CD4-positive, alpha-beta memory T cell (primary cell): ENCODE data around the gene SUPT20HL1. TPM values are rescaled to one million over a fixed set of nuclear protein-coding genes. Genes with fewer than 3 reads are reported as not detected.
"Not testable (repeated sequence)": the region's sequence is repeated elsewhere in the genome, so short reads cannot be mapped to it uniquely, and the experiment has no call there.

ENCODE experiments used
- CTCF ChIA-PET: fragments of 350-600 bp; sonication (Branson Sonifier 250); formaldehyde crosslinking; loops from one replicate; lab custom pipeline; 2021; ENCODE audit warnings: inconsistent platforms; ENCODE audit not compliant: partially characterized antibody; lab: Charles Lee
- POLR2A ChIA-PET: fragments of 350-600 bp; sonication (Branson Sonifier 250); formaldehyde crosslinking; loops from one replicate; lab custom pipeline; 2021; ENCODE audit not compliant: partially characterized antibody; lab: Charles Lee
- DNase-seq, 5 donors: peaks; one replicate each; pipeline versions ENCODE4 v3.0.0 to v3.0.0-alpha.2; 2020 to 2022; ENCODE audit warnings: mixed read lengths in 1 of 5
- H3K27ac ChIP-seq: one replicate; pipeline ENCODE4 v1.7.0; 2013; ENCODE audit warnings: low read depth, low read length
- H3K27me3 ChIP-seq: 2 replicates; pipeline ENCODE4 v1.7.0; 2013; ENCODE audit warnings: mild to moderate bottlenecking, low read length, moderate library complexity; ENCODE audit not compliant: insufficient read depth
- H3K36me3 ChIP-seq: 2 replicates; pipeline ENCODE4 v1.7.0; 2013; ENCODE audit warnings: mild to moderate bottlenecking, low read length, moderate library complexity; ENCODE audit not compliant: insufficient read depth
- H3K4me1 ChIP-seq: 2 replicates; pipeline ENCODE4 v1.7.0; 2013; ENCODE audit warnings: mild to moderate bottlenecking, low read length, moderate library complexity; ENCODE audit not compliant: insufficient read depth
- H3K4me3 ChIP-seq, 2 donors: one replicate each; pipeline ENCODE4 v1.7.0; 2013; ENCODE audit warnings: low read length in 2 of 2, mild to moderate bottlenecking in 1 of 2
- H3K9me3 ChIP-seq, 2 donors: one replicate each; pipeline ENCODE4 v1.7.0; 2013; ENCODE audit warnings: low read length in 2 of 2, control low read depth in 1 of 2; ENCODE audit not compliant: control insufficient read depth in 1 of 2
- H3K27ac Mint-ChIP-seq, 7 donors: one replicate each; pipeline ENCODE4 v1.8.0; 2020 to 2021; ENCODE audit warnings: mixed read lengths in 7 of 7, mild to moderate bottlenecking in 6 of 7, inconsistent platforms in 3 of 7, moderate library complexity in 3 of 7
- H3K27me3 Mint-ChIP-seq, 2 donors: one replicate each; pipeline ENCODE4 v1.8.0; 2020 to 2021; ENCODE audit warnings: mixed read lengths in 2 of 2
- H3K36me3 Mint-ChIP-seq, 2 donors: one replicate each; pipeline ENCODE4 v1.8.0; 2020 to 2021; ENCODE audit warnings: mixed read lengths in 2 of 2, inconsistent platforms in 1 of 2, mild to moderate bottlenecking in 1 of 2
- H3K4me1 Mint-ChIP-seq, 4 donors: one replicate each; pipeline ENCODE4 v1.8.0; 2020 to 2021; ENCODE audit warnings: mixed read lengths in 4 of 4, mild to moderate bottlenecking in 1 of 4
- H3K4me3 Mint-ChIP-seq, 8 donors: one replicate each; pipeline ENCODE4 v1.8.0; 2020 to 2021; ENCODE audit warnings: mixed read lengths in 8 of 8, mild to moderate bottlenecking in 7 of 8, moderate library complexity in 6 of 8, inconsistent platforms in 3 of 8
- H3K9me3 Mint-ChIP-seq, 8 donors: one replicate each; pipeline ENCODE4 v1.8.0; 2020 to 2021; ENCODE audit warnings: mixed read lengths in 8 of 8, mild to moderate bottlenecking in 5 of 8, inconsistent platforms in 3 of 8, moderate library complexity in 1 of 8
- intact Hi-C: fragments of 100-400 bp; cut with micrococcal nuclease; formaldehyde crosslinking; loops from one replicate; pipeline ENCODE4 v1.15.1; 2023
- polyA plus RNA-seq, 2 donors: library from polyadenylated mRNA; unstranded; fragments of 300-500 nt; fragmentation: Illumina TruSeq; gene quantifications; one replicate each; pipeline ENCODE4 v1.2.3, GENCODE V29; 2021
- total RNA-seq, 2 experiments: library from RNA; stranded (reverse); gene quantifications; one replicate each; pipeline ENCODE4 v1.2.3, GENCODE V29; 2021

SUPT20HL1 gene
- total RNA-seq (not detected), polyA plus RNA-seq (not detected)

- H3K9me3 ChIP-seq: no peaks in the 10 kb centered on the region
- no peaks in the 10 kb centered on the region for H3K27me3 ChIP-seq
- CTCF ChIA-PET: interaction anchor here (1.0 kb wide), 1 partner anchor 11 kb away, joined by 5 read pairs; no protein-coding TSS in a partner anchor
- Mint-ChIP-seq H3K36me3 (no peaks in the 10 kb centered on the region), H3K4me3 (no peak within 1 kb of the TSS), H3K4me1 (peaks cover 0 to 4% (median 2%) of the 10 kb centered on the region in 4 donors), H3K27me3 (no peaks in the 10 kb centered on the region), H3K27ac (no peak within 1 kb of the TSS), H3K9me3 (no peaks in the 10 kb centered on the region)
- H3K4me1 ChIP-seq: no peaks in the 10 kb centered on the region
- no peaks in the 10 kb centered on the region for H3K36me3 ChIP-seq
- no peak within 1 kb of the TSS for H3K4me3 ChIP-seq
- H3K27ac ChIP-seq: no peak within 1 kb of the TSS
- DNase-seq: no peak
- POLR2A ChIA-PET: no interaction called here
- intact Hi-C loops: no loop called here
Measured at GRCh38 chrX:24360272-24360671, at the start of gene SUPT20HL1. TSS of gene SUPT20HL1 (plus strand) at chrX:24360639. CDS start at chrX:24362761, 2,122 bp downstream.

GRCh38 chrX:24310916-24311315 is 49.5 kb upstream of the SUPT20HL1 start:
- DNase-seq, H3K4me3 ChIP-seq, H3K9me3 Mint-ChIP-seq, H3K27me3 ChIP-seq, CTCF ChIA-PET, H3K27me3 Mint-ChIP-seq, H3K36me3 ChIP-seq, H3K27ac ChIP-seq, H3K4me3 Mint-ChIP-seq, intact Hi-C loops, H3K27ac Mint-ChIP-seq, H3K36me3 Mint-ChIP-seq, POLR2A ChIA-PET, H3K9me3 ChIP-seq, H3K4me1 Mint-ChIP-seq, H3K4me1 ChIP-seq: not testable (repeated sequence)

GRCh38 chrX:24311507-24312248 is 48.8 kb upstream of the SUPT20HL1 start:
- H3K4me1 Mint-ChIP-seq, H3K27ac ChIP-seq, H3K36me3 Mint-ChIP-seq, H3K4me3 ChIP-seq, intact Hi-C loops, H3K9me3 ChIP-seq, H3K27me3 ChIP-seq, H3K27me3 Mint-ChIP-seq, H3K27ac Mint-ChIP-seq, H3K9me3 Mint-ChIP-seq, H3K4me3 Mint-ChIP-seq, POLR2A ChIA-PET, CTCF ChIA-PET, H3K36me3 ChIP-seq, H3K4me1 ChIP-seq, DNase-seq: not testable (repeated sequence)

- H3K27ac ChIP-seq, POLR2A ChIA-PET, DNase-seq, H3K4me3 ChIP-seq, H3K4me3 Mint-ChIP-seq, H3K9me3 Mint-ChIP-seq, H3K36me3 ChIP-seq, intact Hi-C loops, H3K4me1 Mint-ChIP-seq, H3K4me1 ChIP-seq, H3K36me3 Mint-ChIP-seq, H3K27me3 ChIP-seq, CTCF ChIA-PET, H3K27me3 Mint-ChIP-seq, H3K9me3 ChIP-seq, H3K27ac Mint-ChIP-seq: not testable (repeated sequence)
Measured at GRCh38 chrX:24312249-24312607, 48.2 kb upstream of the SUPT20HL1 start.

GRCh38 chrX:24314019-24314635 is 46.3 kb upstream of the SUPT20HL1 start, which contains the start of gene SUPT20HL2:
TSS of gene SUPT20HL2 (minus strand) at chrX:24314069. CDS start at chrX:24313315, 754 bp downstream.
- DNase-seq: no peak
- Mint-ChIP-seq H3K36me3 (no peaks in the 10 kb centered on the region), H3K4me3 (no peak within 1 kb of the TSS), H3K27ac (no peak within 1 kb of the TSS), H3K27me3 (no peaks in the 10 kb centered on the region), H3K4me1 (no peaks in the 10 kb centered on the region), H3K9me3 (no peaks in the 10 kb centered on the region)
- Histone ChIP-seq H3K9me3 (no peaks in the 10 kb centered on the region), H3K4me3 (no peak within 1 kb of the TSS), H3K27ac (no peak within 1 kb of the TSS), H3K27me3 (no peaks in the 10 kb centered on the region), H3K36me3 (no peaks in the 10 kb centered on the region), H3K4me1 (no peaks in the 10 kb centered on the region)
- intact Hi-C loops: no loop called here
- ChIA-PET POLR2A (no interaction called here), CTCF (no interaction called here)

- Mint-ChIP-seq H3K27me3 (no peaks in the 10 kb centered on the region), H3K36me3 (no peaks in the 10 kb centered on the region), H3K4me3 (no peak overlapping the region), H3K9me3 (no peaks in the 10 kb centered on the region), H3K4me1 (no peaks in the 10 kb centered on the region), H3K27ac (no peak overlapping the region)
- Histone ChIP-seq H3K36me3 (no peaks in the 10 kb centered on the region), H3K27ac (no peak overlapping the region), H3K4me3 (no peak overlapping the region), H3K9me3 (no peaks in the 10 kb centered on the region), H3K27me3 (no peaks in the 10 kb centered on the region), H3K4me1 (no peaks in the 10 kb centered on the region)
- no peak for DNase-seq
- intact Hi-C loops: no loop called here
- CTCF ChIA-PET: no interaction called here
- POLR2A ChIA-PET: no interaction called here
Measured at GRCh38 chrX:24316111-24316510, 44.3 kb upstream of the SUPT20HL1 start.

GRCh38 chrX:24317567-24317966 is 42.9 kb upstream of the SUPT20HL1 start:
- Histone ChIP-seq H3K4me3 (no peak overlapping the region), H3K4me1 (no peaks in the 10 kb centered on the region), H3K9me3 (no peaks in the 10 kb centered on the region), H3K27me3 (no peaks in the 10 kb centered on the region), H3K27ac (no peak overlapping the region), H3K36me3 (no peaks in the 10 kb centered on the region)
- DNase-seq: no peak
- H3K27me3 Mint-ChIP-seq: no peaks in the 10 kb centered on the region
- no peaks in the 10 kb centered on the region for H3K4me1 Mint-ChIP-seq
- ChIA-PET CTCF (no interaction called here), POLR2A (no interaction called here)
- H3K36me3 Mint-ChIP-seq: no peaks in the 10 kb centered on the region
- no peaks in the 10 kb centered on the region for H3K9me3 Mint-ChIP-seq
- peak overlapping the region in 2 of 7 donors; percentile 3 to 15 for H3K27ac Mint-ChIP-seq
- intact Hi-C loops: no loop called here
- no peak overlapping the region for H3K4me3 Mint-ChIP-seq
